Ovary (tissue), 9 donors: ENCODE data around the gene UBE2G2. TPM values are rescaled to one million over a fixed set of nuclear protein-coding genes. Genes with fewer than 3 reads are reported as not detected.

Source experiments
- DNase-seq, 5 donors: peaks; one replicate each; pipeline ENCODE4 v3.0.0-alpha.2; 2019 to 2020
- H3K27ac ChIP-seq, 2 donors: fragments of 200-600 bp; one replicate each; pipeline versions ENCODE4 v1.5.1 to v1.8.0; 2019 to 2022
- H3K27me3 ChIP-seq: fragments of 200-600 bp; one replicate; pipeline ENCODE4 v1.8.0; 2022
- H3K36me3 ChIP-seq: fragments of 200-600 bp; sonication (generic); one replicate; pipeline ENCODE4 v1.5.1; 2019
- H3K4me1 ChIP-seq: one replicate; pipeline ENCODE4 v1.8.1; 2013; ENCODE audit warnings: mild to moderate bottlenecking, moderate library complexity; ENCODE audit not compliant: insufficient read depth
- H3K4me3 ChIP-seq: fragments of 200-600 bp; sonication (generic); one replicate; pipeline ENCODE4 v1.5.1; 2017
- H3K9me3 ChIP-seq, 2 donors: fragments of 200-600 bp in 1 of 2; sonication (generic) in 1 of 2; one replicate each; pipeline versions ENCODE4 v1.5.1 to v1.8.1; 2013 to 2019; ENCODE audit warnings: mild to moderate bottlenecking in 1 of 2, moderate library complexity in 1 of 2
- CTCF ChIP-seq, 3 donors: fragments of 450-650 bp in 2 of 3; fragments of 200-600 bp in 1 of 3; IDR thresholded peaks; one replicate each; pipeline versions ENCODE4 v1.5.1 to v1.8.0; 2016 to 2022; ENCODE audit warnings: antibody characterized with exemption in 3 of 3, mild to moderate bottlenecking in 1 of 3
- EP300 ChIP-seq: sonication (generic); formaldehyde crosslinking; IDR thresholded peaks from one replicate; pipeline ENCODE4 v1.6.1; 2017; ENCODE audit warnings: antibody characterized with exemption
- POLR2A ChIP-seq: fragments of 450-650 bp; IDR thresholded peaks from one replicate; pipeline ENCODE4 v1.6.1; 2017; ENCODE audit warnings: antibody characterized with exemption, mild to moderate bottlenecking, moderate library complexity
- WGBS, 3 donors: extraction: QIAGEN DNeasy Blood & Tissue Kit in 1 of 3; methylation state at CpG; one replicate each; pipeline versions ENCODE4 v1.1.5 to v1.1.7; 2013 to 2017; 5-methylcytosine and 5-hydroxymethylcytosine counted together
- intact Hi-C, 4 donors: fragments of 100-400 bp; cut with DNase I; formaldehyde crosslinking; loops; one replicate each; pipeline versions ENCODE4 v1.11.0 to v1.15.1; 2022 to 2023
- polyA plus RNA-seq, 2 donors: library from polyadenylated mRNA; stranded (reverse); fragments of 200-250 nt in 1 of 2; fragments of 350-450 nt in 1 of 2; fragmentation: Illumina TruSeq in 1 of 2; extraction: RNeasy Lipid Tissue Mini Kit (QIAGEN cat#74804) in 1 of 2; gene quantifications; one replicate each; pipeline ENCODE4 v1.2.3, GENCODE V29; 2013 to 2014
- total RNA-seq, 7 donors: library from RNA; depleted of rRNA in 2 of 7; stranded (reverse); fragments of >200 nt in 2 of 7; fragmentation: NEBNext Ultra II Directional in 3 of 7; extraction: Animal tissue kit (Norgen Biotek cat#: 25700) in 3 of 7; gene quantifications; one replicate each; pipeline versions ENCODE4 v1.1.0 to v1.2.4, GENCODE V29; 2016 to 2023
- donor health status: DM: no; HTN: no; CAD: no; lungs with moderate emphysema.
- donor health status: DM: no; HTN: no; CAD: no.
- donor health status: Bipolar disorder and iron deficiency.
- donor health status: DM: yes; HTN: yes; CAD: no.
- donor health status: DM: no; HTN: no; CAD: no.
- donor health status: DM: yes; HTN: yes; CAD: no.

The UBE2G2 gene
- total and polyA plus RNA-seq, 9 donors: 31.3 to 84.9 (median 66.9) TPM

- DNase-seq: no peak
Observed at GRCh38 chr21:44791993-44792392, 9.6 kb downstream of the UBE2G2 start.

GRCh38 chr21:44791246-44791645 is 10.4 kb downstream of the UBE2G2 start:
- no peaks in the 10 kb centered on the region for H3K27me3 ChIP-seq
- WGBS, 3 donors: 69 to 73% (median 70%) methylated on average over 5 of the region's 5 CpGs
- intact Hi-C loops: loop anchor here in 2 of 4 donors (10.0 kb wide), 2 partner anchors 276 to 286 kb away; no protein-coding TSS in a partner anchor
- no peaks in the 10 kb centered on the region for H3K36me3 ChIP-seq
- no peaks in the 10 kb centered on the region for H3K9me3 ChIP-seq
- H3K4me3 ChIP-seq: no peak overlapping the region
- TF ChIP-seq POLR2A: no peak
- no peak overlapping the region for H3K27ac ChIP-seq
- no peak for DNase-seq
- peaks cover 3% of the 10 kb centered on the region for H3K4me1 ChIP-seq

More at GRCh38 chr21:44791993-44792392, 9.6 kb downstream of the UBE2G2 start:
- Histone ChIP-seq H3K4me3 (no peak overlapping the region), H3K27ac (no peak overlapping the region), H3K36me3 (no peaks in the 10 kb centered on the region), H3K9me3 (no peaks in the 10 kb centered on the region), H3K4me1 (peaks cover 3% of the 10 kb centered on the region), H3K27me3 (no peaks in the 10 kb centered on the region)
- intact Hi-C loops: loop anchor here in 2 of 4 donors (10.0 kb wide), 2 partner anchors 277 to 287 kb away; no protein-coding TSS in a partner anchor
- WGBS, 3 donors: 93 to 95% (median 94%) methylated on average over 5 of the region's 5 CpGs
- TF ChIP-seq CTCF (IDR thresholded peaks at IDR 0.05) (no peak), EP300 (no peak), POLR2A (no peak)

GRCh38 chr21:44790368-44790767 is 11.3 kb downstream of the UBE2G2 start:
- no peak overlapping the region for H3K27ac ChIP-seq
- intact Hi-C loops: loop anchor here in 2 of 4 donors (10.0 kb wide), 2 partner anchors 276 to 286 kb away; no protein-coding TSS in a partner anchor
- 93 to 94% (median 93%) methylated on average over 3 of the region's 3 CpGs for WGBS, 3 donors

GRCh38 chr21:44789880-44790279 is 11.7 kb downstream of the UBE2G2 start:
- H3K27me3 ChIP-seq: no peaks in the 10 kb centered on the region
- H3K27ac ChIP-seq: no peak overlapping the region
- no peak for DNase-seq
- no peaks in the 10 kb centered on the region for H3K9me3 ChIP-seq
- WGBS, 3 donors: 80 to 97% (median 84%) methylated on average over 1 of the region's 1 CpG
- TF ChIP-seq EP300: no peak
- TF ChIP-seq CTCF (IDR thresholded peaks at IDR 0.05): no peak
- TF ChIP-seq POLR2A: no peak
- no peaks in the 10 kb centered on the region for H3K36me3 ChIP-seq
- no peak overlapping the region for H3K4me3 ChIP-seq
- intact Hi-C loops: loop anchor here in 2 of 4 donors (10.0 kb wide), 2 partner anchors 275 to 285 kb away; no protein-coding TSS in a partner anchor
- peaks cover 3% of the 10 kb centered on the region for H3K4me1 ChIP-seq

More at GRCh38 chr21:44790368-44790767, 11.3 kb downstream of the UBE2G2 start:
- H3K36me3 ChIP-seq: no peaks in the 10 kb centered on the region
- H3K9me3 ChIP-seq: no peaks in the 10 kb centered on the region
- no peak overlapping the region for H3K4me3 ChIP-seq
- no peak for DNase-seq
- H3K27me3 ChIP-seq: no peaks in the 10 kb centered on the region
- peaks cover 3% of the 10 kb centered on the region for H3K4me1 ChIP-seq
- TF ChIP-seq CTCF (IDR thresholded peaks at IDR 0.05) (no peak), POLR2A (no peak), EP300 (no peak)

- no peak for DNase-seq
- H3K9me3 ChIP-seq: no peaks in the 10 kb centered on the region
- WGBS, 3 donors: 72 to 73% (median 72%) methylated on average over 13 of the region's 13 CpGs
- no peak overlapping the region for H3K4me3 ChIP-seq
- intact Hi-C loops: no loop called here
- no peaks in the 10 kb centered on the region for H3K27me3 ChIP-seq
- TF ChIP-seq POLR2A: no peak
- TF ChIP-seq CTCF (IDR thresholded peaks at IDR 0.05): no peak
- TF ChIP-seq EP300: no peak
- no peaks in the 10 kb centered on the region for H3K36me3 ChIP-seq
- no peak overlapping the region for H3K27ac ChIP-seq
- no peaks in the 10 kb centered on the region for H3K4me1 ChIP-seq
Observed at GRCh38 chr21:44785620-44786335, 15.8 kb downstream of the UBE2G2 start.
